GM23338 (cell line): Measurements from ENCODE around the gene MRPL38.

ENCODE experiments used
- CREB1 ChIP-seq: fragments of 250-450 bp; sonication (Bioruptor Pico); IDR thresholded peaks from 2 replicates; pipeline ENCODE4 v1.5.0; 2020; ENCODE audit warnings: low read depth, mild to moderate bottlenecking, moderate library complexity
- EZH2 ChIP-seq: fragments of 200-600 bp; sonication (generic); IDR thresholded peaks from one replicate; pipeline ENCODE4 v1.8.0; 2017; ENCODE audit warnings: antibody characterized with exemption, mild to moderate bottlenecking, low read depth; ENCODE audit not compliant: unreplicated experiment
- EZH2phosphoT487 ChIP-seq: fragments of 200-600 bp; sonication (generic); IDR thresholded peaks from one replicate; pipeline ENCODE4 v1.8.1; 2018; ENCODE audit warnings: antibody characterized with exemption; ENCODE audit not compliant: unreplicated experiment
- JUNB ChIP-seq: IDR thresholded peaks from one replicate; pipeline ENCODE4 v1.6.1; 2016; ENCODE audit warnings: antibody characterized with exemption; ENCODE audit not compliant: unreplicated experiment
- POLR2AphosphoS5 ChIP-seq: IDR thresholded peaks from 2 replicates; pipeline ENCODE4 v1.6.1; 2016; ENCODE audit warnings: antibody characterized with exemption, low read depth
- STAT1 ChIP-seq: IDR thresholded peaks from one replicate; pipeline ENCODE4 v1.6.1; 2016; ENCODE audit warnings: antibody characterized with exemption; ENCODE audit not compliant: unreplicated experiment
- ZNF114 ChIP-seq: fragments of 250-450 bp; sonication (Bioruptor Pico); IDR thresholded peaks from 2 replicates; pipeline ENCODE4 v1.5.0; 2020; ENCODE audit warnings: mild to moderate bottlenecking, moderate library complexity
- TF ChIP-seq, protein P1 (sequence below), 2 experiments: fragments of 200-600 bp in 1 of 2; sonication (generic) in 1 of 2; conservative IDR thresholded peaks; 2 replicates each; pipeline versions ENCODE4 v1.5.1 to v1.6.1; 2016 to 2017; ENCODE audit warnings: antibody characterized with exemption in 2 of 2, low read depth in 2 of 2, mild to moderate bottlenecking in 2 of 2, moderate library complexity in 1 of 2
- TF ChIP-seq, protein P2 (sequence below): IDR thresholded peaks from one replicate; pipeline ENCODE4 v1.6.1; 2018; ENCODE audit warnings: antibody characterized with exemption; ENCODE audit not compliant: unreplicated experiment
- TF ChIP-seq, protein P3 (sequence below): IDR thresholded peaks from 2 replicates; pipeline ENCODE4 v1.6.1; 2016; ENCODE audit warnings: antibody characterized with exemption

DNA sequence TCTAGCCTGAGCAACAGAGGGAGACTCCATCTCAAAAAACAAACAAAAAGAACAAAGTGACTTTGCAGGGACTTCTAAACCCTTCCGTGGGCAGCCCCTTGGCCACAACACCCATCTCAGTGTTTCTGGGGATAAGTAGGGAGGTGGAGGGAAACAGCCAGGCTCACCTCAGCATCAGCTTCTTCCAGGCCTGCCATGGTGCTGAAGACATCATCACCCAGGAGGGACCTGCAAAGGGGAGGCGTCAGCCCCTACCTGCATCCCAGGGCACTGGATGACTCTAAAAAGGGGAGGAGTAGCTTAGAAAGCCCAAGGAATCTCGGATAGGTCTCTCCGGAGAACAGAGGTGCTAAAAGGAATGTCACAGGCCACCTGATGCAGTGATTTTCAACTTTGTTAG, 26.4 kb upstream of the MRPL38 start:
- TF ChIP-seq, protein P1, sequence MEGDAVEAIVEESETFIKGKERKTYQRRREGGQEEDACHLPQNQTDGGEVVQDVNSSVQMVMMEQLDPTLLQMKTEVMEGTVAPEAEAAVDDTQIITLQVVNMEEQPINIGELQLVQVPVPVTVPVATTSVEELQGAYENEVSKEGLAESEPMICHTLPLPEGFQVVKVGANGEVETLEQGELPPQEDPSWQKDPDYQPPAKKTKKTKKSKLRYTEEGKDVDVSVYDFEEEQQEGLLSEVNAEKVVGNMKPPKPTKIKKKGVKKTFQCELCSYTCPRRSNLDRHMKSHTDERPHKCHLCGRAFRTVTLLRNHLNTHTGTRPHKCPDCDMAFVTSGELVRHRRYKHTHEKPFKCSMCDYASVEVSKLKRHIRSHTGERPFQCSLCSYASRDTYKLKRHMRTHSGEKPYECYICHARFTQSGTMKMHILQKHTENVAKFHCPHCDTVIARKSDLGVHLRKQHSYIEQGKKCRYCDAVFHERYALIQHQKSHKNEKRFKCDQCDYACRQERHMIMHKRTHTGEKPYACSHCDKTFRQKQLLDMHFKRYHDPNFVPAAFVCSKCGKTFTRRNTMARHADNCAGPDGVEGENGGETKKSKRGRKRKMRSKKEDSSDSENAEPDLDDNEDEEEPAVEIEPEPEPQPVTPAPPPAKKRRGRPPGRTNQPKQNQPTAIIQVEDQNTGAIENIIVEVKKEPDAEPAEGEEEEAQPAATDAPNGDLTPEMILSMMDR (conservative IDR thresholded peaks at IDR 0.05; ENCODE audit: low read depth in 2 of 2) = no peak
- TF ChIP-seq, protein P2, sequence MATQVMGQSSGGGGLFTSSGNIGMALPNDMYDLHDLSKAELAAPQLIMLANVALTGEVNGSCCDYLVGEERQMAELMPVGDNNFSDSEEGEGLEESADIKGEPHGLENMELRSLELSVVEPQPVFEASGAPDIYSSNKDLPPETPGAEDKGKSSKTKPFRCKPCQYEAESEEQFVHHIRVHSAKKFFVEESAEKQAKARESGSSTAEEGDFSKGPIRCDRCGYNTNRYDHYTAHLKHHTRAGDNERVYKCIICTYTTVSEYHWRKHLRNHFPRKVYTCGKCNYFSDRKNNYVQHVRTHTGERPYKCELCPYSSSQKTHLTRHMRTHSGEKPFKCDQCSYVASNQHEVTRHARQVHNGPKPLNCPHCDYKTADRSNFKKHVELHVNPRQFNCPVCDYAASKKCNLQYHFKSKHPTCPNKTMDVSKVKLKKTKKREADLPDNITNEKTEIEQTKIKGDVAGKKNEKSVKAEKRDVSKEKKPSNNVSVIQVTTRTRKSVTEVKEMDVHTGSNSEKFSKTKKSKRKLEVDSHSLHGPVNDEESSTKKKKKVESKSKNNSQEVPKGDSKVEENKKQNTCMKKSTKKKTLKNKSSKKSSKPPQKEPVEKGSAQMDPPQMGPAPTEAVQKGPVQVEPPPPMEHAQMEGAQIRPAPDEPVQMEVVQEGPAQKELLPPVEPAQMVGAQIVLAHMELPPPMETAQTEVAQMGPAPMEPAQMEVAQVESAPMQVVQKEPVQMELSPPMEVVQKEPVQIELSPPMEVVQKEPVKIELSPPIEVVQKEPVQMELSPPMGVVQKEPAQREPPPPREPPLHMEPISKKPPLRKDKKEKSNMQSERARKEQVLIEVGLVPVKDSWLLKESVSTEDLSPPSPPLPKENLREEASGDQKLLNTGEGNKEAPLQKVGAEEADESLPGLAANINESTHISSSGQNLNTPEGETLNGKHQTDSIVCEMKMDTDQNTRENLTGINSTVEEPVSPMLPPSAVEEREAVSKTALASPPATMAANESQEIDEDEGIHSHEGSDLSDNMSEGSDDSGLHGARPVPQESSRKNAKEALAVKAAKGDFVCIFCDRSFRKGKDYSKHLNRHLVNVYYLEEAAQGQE = no peak
- TF ChIP-seq EZH2phosphoT487 (no peak), POLR2AphosphoS5 (no peak), STAT1 (no peak), EZH2 (no peak), JUNB (no peak), CREB1 (CRISPR knock-in tag) (no peak), ZNF114 (CRISPR knock-in tag) (no peak)
- TF ChIP-seq, protein P3, sequence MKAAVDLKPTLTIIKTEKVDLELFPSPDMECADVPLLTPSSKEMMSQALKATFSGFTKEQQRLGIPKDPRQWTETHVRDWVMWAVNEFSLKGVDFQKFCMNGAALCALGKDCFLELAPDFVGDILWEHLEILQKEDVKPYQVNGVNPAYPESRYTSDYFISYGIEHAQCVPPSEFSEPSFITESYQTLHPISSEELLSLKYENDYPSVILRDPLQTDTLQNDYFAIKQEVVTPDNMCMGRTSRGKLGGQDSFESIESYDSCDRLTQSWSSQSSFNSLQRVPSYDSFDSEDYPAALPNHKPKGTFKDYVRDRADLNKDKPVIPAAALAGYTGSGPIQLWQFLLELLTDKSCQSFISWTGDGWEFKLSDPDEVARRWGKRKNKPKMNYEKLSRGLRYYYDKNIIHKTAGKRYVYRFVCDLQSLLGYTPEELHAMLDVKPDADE = no peak
